Gastrocnemius medialis (tissue), 4 donors: Measurements from ENCODE around the gene ARSI.

Experiments
- CTCF ChIP-seq, 5 experiments: fragments of 450-650 bp in 3 of 5; fragments of 200-600 bp in 2 of 5; sonication (generic) in 2 of 5; IDR thresholded peaks in 4 of 5; conservative IDR thresholded peaks in 1 of 5; 1 replicate in 4 of 5; 2 replicates in 1 of 5; pipeline ENCODE4 v1.5.1; 2016 to 2019; ENCODE audit warnings: antibody characterized with exemption in 5 of 5, mild to moderate bottlenecking in 3 of 5, moderate library complexity in 3 of 5
- POLR2A ChIP-seq, 2 donors: fragments of 450-650 bp; IDR thresholded peaks; one replicate each; pipeline ENCODE4 v1.6.1; 2017; ENCODE audit warnings: antibody characterized with exemption in 2 of 2, mild to moderate bottlenecking in 2 of 2, moderate library complexity in 2 of 2

DNA sequence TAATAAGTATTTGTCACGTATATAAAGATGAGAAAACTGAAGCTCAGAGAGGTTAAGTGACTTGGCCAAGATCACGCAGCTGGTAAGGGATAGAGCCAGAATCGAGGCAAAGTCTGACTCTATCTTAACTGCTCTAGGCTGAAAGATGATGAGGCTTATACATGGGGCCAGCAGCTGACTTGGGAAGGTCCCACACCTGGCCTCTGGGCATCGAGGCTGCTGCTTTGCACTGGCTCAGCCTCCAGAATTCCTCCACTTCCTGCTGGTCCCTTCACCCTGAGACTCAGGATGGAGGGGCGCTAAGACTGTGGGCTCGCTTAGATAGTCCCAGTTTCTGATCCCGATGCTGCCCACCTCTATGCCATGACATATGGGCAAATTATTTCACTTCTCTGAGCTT is 48.3 kb downstream of the ARSI start:
- TF ChIP-seq CTCF (IDR thresholded peaks at IDR 0.05 in 4 of 5, conservative IDR thresholded peaks at IDR 0.05 in 1 of 5), result no peak
- TF ChIP-seq POLR2A (IDR thresholded peaks at IDR 0.05), result no peak
